SK-N-SH (cell line): ENCODE results near the gene FCRL5.

Source experiments
- CTCF ChIP-seq: fragments of 200-600 bp; sonication (generic); IDR thresholded peaks from 2 replicates; pipeline ENCODE4 v1.6.1; 2017; ENCODE audit warnings: antibody characterized with exemption, mild to moderate bottlenecking, moderate library complexity
- ELF1 ChIP-seq: IDR thresholded peaks from 2 replicates; pipeline ENCODE4 v1.4.0; 2012
- PBX3 ChIP-seq: IDR thresholded peaks from 2 replicates; pipeline ENCODE4; 2012
- RAD21 ChIP-seq: IDR thresholded peaks from 2 replicates; pipeline ENCODE4 v1.6.1; 2012; ENCODE audit warnings: mild to moderate bottlenecking, low read length
- REST ChIP-seq: IDR thresholded peaks from 2 replicates; pipeline ENCODE4 v1.6.1; 2012; ENCODE audit warnings: mild to moderate bottlenecking, low read depth, low read length, moderate library complexity
- TF ChIP-seq, protein P1 (sequence below): IDR thresholded peaks from 2 replicates; pipeline ENCODE4 v1.4.0; 2012; ENCODE audit warnings: low read depth, borderline replicate concordance

DNA sequence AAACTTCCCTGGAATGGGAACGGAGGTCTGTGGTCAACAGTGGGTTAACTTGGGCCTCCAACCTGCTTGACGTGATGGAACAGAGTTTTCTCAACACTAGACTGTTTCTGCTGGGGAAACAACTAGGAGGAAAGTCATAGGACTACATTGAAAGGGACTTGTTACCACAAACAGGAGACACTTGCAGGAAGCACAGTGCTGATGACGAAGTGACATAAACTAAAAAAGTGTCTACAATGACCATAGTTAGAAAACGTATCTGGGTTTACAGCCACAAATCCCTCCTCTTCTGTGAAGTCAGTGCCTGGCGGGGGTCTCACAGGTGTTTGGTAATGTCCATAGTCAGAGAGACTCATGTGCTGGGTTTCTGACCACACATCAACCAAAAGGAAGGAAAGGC is 86.3 kb downstream of the FCRL5 start:
- no peak for TF ChIP-seq CTCF
- no peak for TF ChIP-seq RAD21
- no peak for TF ChIP-seq REST
- TF ChIP-seq PBX3, result no peak
- TF ChIP-seq, protein P1, sequence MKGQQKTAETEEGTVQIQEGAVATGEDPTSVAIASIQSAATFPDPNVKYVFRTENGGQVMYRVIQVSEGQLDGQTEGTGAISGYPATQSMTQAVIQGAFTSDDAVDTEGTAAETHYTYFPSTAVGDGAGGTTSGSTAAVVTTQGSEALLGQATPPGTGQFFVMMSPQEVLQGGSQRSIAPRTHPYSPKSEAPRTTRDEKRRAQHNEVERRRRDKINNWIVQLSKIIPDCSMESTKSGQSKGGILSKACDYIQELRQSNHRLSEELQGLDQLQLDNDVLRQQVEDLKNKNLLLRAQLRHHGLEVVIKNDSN, result no peak
- TF ChIP-seq ELF1, result no peak
